Mesendoderm (in vitro differentiated cells): Measurements from ENCODE around the gene HDHD3.
"Not testable (repeated sequence)": the region's sequence is repeated elsewhere in the genome, so short reads cannot be mapped to it uniquely, and the experiment has no call there.

Experiments
- DNase-seq: peaks from one replicate; pipeline ENCODE4 v3.0.0; 2013
- H2AK5ac ChIP-seq: 2 replicates; pipeline ENCODE4 v1.6.1; 2013; ENCODE audit warnings: low read length, inconsistent platforms
- H2BK120ac ChIP-seq: 2 replicates; pipeline ENCODE4 v1.6.1; 2013; ENCODE audit warnings: low read depth, mild to moderate bottlenecking, low read length, moderate library complexity, mixed read lengths
- H2BK15ac ChIP-seq: replicated peaks from 2 replicates; pipeline ENCODE4 v1.6.1; 2013; ENCODE audit warnings: low read depth, mild to moderate bottlenecking, moderate library complexity
- H2BK5ac ChIP-seq: 2 replicates; pipeline ENCODE4 v1.6.1; 2013; ENCODE audit warnings: low read length, inconsistent platforms
- H3K18ac ChIP-seq: 2 replicates; pipeline ENCODE4 v1.6.1; 2013; ENCODE audit warnings: mild to moderate bottlenecking, low read length, mixed read lengths
- H3K23ac ChIP-seq: one replicate; pipeline ENCODE4 v1.6.1; 2013; ENCODE audit warnings: low read length
- H3K27ac ChIP-seq: 2 replicates; pipeline ENCODE4 v1.5.1; 2013; ENCODE audit warnings: low read depth, mild to moderate bottlenecking, inconsistent platforms, low read length, moderate library complexity
- H3K27me3 ChIP-seq: 2 replicates; pipeline ENCODE4 v1.6.1; 2013; ENCODE audit warnings: low read length, control low read depth, mild to moderate bottlenecking, inconsistent platforms; ENCODE audit not compliant: insufficient read depth, poor library complexity
- H3K36me3 ChIP-seq: 2 replicates; pipeline ENCODE4 v1.6.1; 2013; ENCODE audit warnings: low read length, inconsistent platforms; ENCODE audit not compliant: control insufficient read depth, insufficient read depth
- H3K4ac ChIP-seq: one replicate; pipeline ENCODE4 v1.6.1; 2013; ENCODE audit warnings: low read depth, mild to moderate bottlenecking, low read length, moderate library complexity
- H3K4me1 ChIP-seq: 2 replicates; pipeline ENCODE4 v1.6.1; 2013; ENCODE audit warnings: low read depth, low read length, inconsistent platforms; ENCODE audit not compliant: control insufficient read depth
- H3K4me2 ChIP-seq: 2 replicates; pipeline ENCODE4 v1.6.1; 2013; ENCODE audit warnings: low read length
- H3K4me3 ChIP-seq: 2 replicates; pipeline ENCODE4 v1.5.1; 2013; ENCODE audit warnings: mild to moderate bottlenecking, low read length
- H3K56ac ChIP-seq: one replicate; pipeline ENCODE4 v1.6.1; 2013; ENCODE audit warnings: low read length
- H3K79me1 ChIP-seq: 2 replicates; pipeline ENCODE4 v1.6.1; 2013; ENCODE audit warnings: low read length, inconsistent platforms
- H3K79me2 ChIP-seq: 2 replicates; pipeline ENCODE4 v1.6.1; 2013; ENCODE audit warnings: mild to moderate bottlenecking, low read length; ENCODE audit not compliant: control insufficient read depth, insufficient read depth
- H3K9ac ChIP-seq: 2 replicates; pipeline ENCODE4 v1.6.1; 2013; ENCODE audit warnings: low read length, inconsistent platforms
- H4K5ac ChIP-seq: one replicate; pipeline ENCODE4 v1.6.1; 2013; ENCODE audit warnings: low read length
- H4K8ac ChIP-seq: one replicate; pipeline ENCODE4 v1.6.1; 2013; ENCODE audit warnings: low read depth, mild to moderate bottlenecking, control low read depth, low read length, moderate library complexity
- WGBS: extraction: QIAGEN DNeasy Blood & Tissue Kit; methylation state at CpG from one replicate; pipeline ENCODE4 v1.1.7; 2013; ENCODE audit warnings: low lambda C conversion rate, missing lambda C conversion rate; ENCODE audit not compliant: insufficient coverage; ENCODE audit errors: extremely low coverage; 5-methylcytosine and 5-hydroxymethylcytosine counted together

HDHD3 gene

GRCh38 chr9:113368348-113368981, 8.3 kb downstream of the HDHD3 start:
- Histone ChIP-seq H3K27ac (no peak overlapping the region), H2BK120ac (no peak overlapping the region), H2AK5ac (no peak overlapping the region), H3K4me2 (no peak overlapping the region), H2BK15ac (no peak overlapping the region), H3K9ac (no peak overlapping the region), H4K5ac (no peak overlapping the region), H3K79me2 (no peaks in the 10 kb centered on the region), H3K36me3 (no peaks in the 10 kb centered on the region), H3K79me1 (no peaks in the 10 kb centered on the region), H3K27me3 (no peaks in the 10 kb centered on the region), H3K4ac (no peak overlapping the region), H3K56ac (no peak overlapping the region), H3K18ac (no peak overlapping the region), H3K23ac (no peak overlapping the region), H4K8ac (no peak overlapping the region), H3K4me3 (no peak overlapping the region), H2BK5ac (no peak overlapping the region), H3K4me1 (no peaks in the 10 kb centered on the region)
- WGBS = no CpG with 5 or more reads among the region's 5 CpGs
- DNase-seq = no peak

GRCh38 chr9:113365652-113366051, 11.1 kb downstream of the HDHD3 start:
- H4K5ac ChIP-seq, H3K27me3 ChIP-seq, H3K4ac ChIP-seq, H3K4me1 ChIP-seq, H2BK5ac ChIP-seq, H3K9ac ChIP-seq, H3K18ac ChIP-seq, H3K36me3 ChIP-seq, H3K4me2 ChIP-seq, H4K8ac ChIP-seq, H3K4me3 ChIP-seq, H3K27ac ChIP-seq, DNase-seq, H3K79me1 ChIP-seq, H2AK5ac ChIP-seq, H3K56ac ChIP-seq, H3K23ac ChIP-seq, H2BK15ac ChIP-seq, H3K79me2 ChIP-seq, H2BK120ac ChIP-seq: not testable (repeated sequence)
- WGBS = no CpG with 5 or more reads among the region's 3 CpGs

- H3K18ac ChIP-seq = no peak overlapping the region
- H3K27me3 ChIP-seq = no peaks in the 10 kb centered on the region
- no peaks in the 10 kb centered on the region for H3K4me1 ChIP-seq
- DNase-seq = no peak
- no peaks in the 10 kb centered on the region for H3K79me1 ChIP-seq
- H2AK5ac ChIP-seq = no peak overlapping the region
- no peak overlapping the region for H2BK120ac ChIP-seq
- no peaks in the 10 kb centered on the region for H3K79me2 ChIP-seq
- H4K5ac ChIP-seq = no peak overlapping the region
- no peak overlapping the region for H3K23ac ChIP-seq
- no peak overlapping the region for H3K4ac ChIP-seq
- H2BK15ac ChIP-seq = no peak overlapping the region
- H3K9ac ChIP-seq = no peak overlapping the region
- WGBS = no CpG with 5 or more reads among the region's 1 CpG
- H3K36me3 ChIP-seq = no peaks in the 10 kb centered on the region
- no peak overlapping the region for H3K27ac ChIP-seq
- H3K4me2 ChIP-seq = no peak overlapping the region
- H3K56ac ChIP-seq = no peak overlapping the region
- H3K4me3 ChIP-seq = no peak overlapping the region
- no peak overlapping the region for H4K8ac ChIP-seq
- no peak overlapping the region for H2BK5ac ChIP-seq
These were observed 11.8 kb downstream of the HDHD3 start for GRCh38 chr9:113364951-113365350.

GRCh38 chr9:113363336-113363735, 13.4 kb downstream of the HDHD3 start:
- no peak overlapping the region for H3K56ac ChIP-seq
- H3K27me3 ChIP-seq = no peaks in the 10 kb centered on the region
- H2BK15ac ChIP-seq = no peak overlapping the region
- no peak overlapping the region for H3K4me2 ChIP-seq
- no peaks in the 10 kb centered on the region for H3K79me2 ChIP-seq
- no peaks in the 10 kb centered on the region for H3K4me1 ChIP-seq
- H2BK5ac ChIP-seq = no peak overlapping the region
- no peak for DNase-seq
- no CpG with 5 or more reads among the region's 3 CpGs for WGBS
- H4K8ac ChIP-seq = no peak overlapping the region
- no peak overlapping the region for H3K4ac ChIP-seq
- H3K4me3 ChIP-seq = no peak overlapping the region
- no peak overlapping the region for H2AK5ac ChIP-seq
- no peaks in the 10 kb centered on the region for H3K36me3 ChIP-seq
- H3K79me1 ChIP-seq = no peaks in the 10 kb centered on the region
- no peak overlapping the region for H3K27ac ChIP-seq
- H3K18ac ChIP-seq = no peak overlapping the region
- no peak overlapping the region for H2BK120ac ChIP-seq
- no peak overlapping the region for H3K23ac ChIP-seq
- H4K5ac ChIP-seq = no peak overlapping the region
- no peak overlapping the region for H3K9ac ChIP-seq

GRCh38 chr9:113361304-113362018, 15.3 kb downstream of the HDHD3 start:
- H3K4ac ChIP-seq = no peak overlapping the region
- H3K18ac ChIP-seq = no peak overlapping the region
- no peak overlapping the region for H3K56ac ChIP-seq
- H3K4me3 ChIP-seq = no peak overlapping the region
- H3K79me1 ChIP-seq = no peaks in the 10 kb centered on the region
- H2AK5ac ChIP-seq = no peak overlapping the region
- no CpG with 5 or more reads among the region's 7 CpGs for WGBS
- H3K4me2 ChIP-seq = no peak overlapping the region
- H2BK15ac ChIP-seq = no peak overlapping the region
- no peak overlapping the region for H3K23ac ChIP-seq
- DNase-seq = no peak
- H3K36me3 ChIP-seq = no peaks in the 10 kb centered on the region
- no peaks in the 10 kb centered on the region for H3K27me3 ChIP-seq
- H3K27ac ChIP-seq = no peak overlapping the region
- H2BK120ac ChIP-seq = no peak overlapping the region
- H2BK5ac ChIP-seq = no peak overlapping the region
- no peaks in the 10 kb centered on the region for H3K4me1 ChIP-seq
- no peaks in the 10 kb centered on the region for H3K79me2 ChIP-seq
- H4K8ac ChIP-seq = no peak overlapping the region
- no peak overlapping the region for H3K9ac ChIP-seq
- no peak overlapping the region for H4K5ac ChIP-seq
